ENCODE data around the gene RAB40AL. TPM values are rescaled to one million over a fixed set of nuclear protein-coding genes. Genes with fewer than 3 reads are reported as not detected.

The RAB40AL gene
- total and polyA plus RNA-seq, 2 of the 8 experiments (the other 6 are each of a cell fraction or from before 2014, with no cell fraction given) = 0.27 to 0.30 TPM

DNA sequence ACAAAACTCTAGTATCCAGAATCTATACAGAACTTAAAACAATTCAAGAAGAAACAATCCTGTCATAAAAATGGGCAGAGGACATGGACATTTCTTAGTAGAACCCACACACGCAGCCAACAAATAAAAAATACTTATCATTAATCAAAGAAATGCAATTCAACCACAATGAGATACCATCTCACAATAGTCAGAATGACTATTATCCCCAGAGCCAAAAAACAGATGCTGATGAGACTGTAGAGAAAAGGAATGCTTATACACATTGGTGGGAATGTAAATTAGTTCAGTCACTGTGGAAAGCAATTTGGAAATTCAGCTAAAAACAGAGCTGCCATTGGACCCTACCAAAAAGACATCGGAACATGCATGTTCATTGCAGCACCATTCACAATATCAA is 37.9 kb downstream of the RAB40AL start (continued):
- TF ChIP-seq, protein P1, sequence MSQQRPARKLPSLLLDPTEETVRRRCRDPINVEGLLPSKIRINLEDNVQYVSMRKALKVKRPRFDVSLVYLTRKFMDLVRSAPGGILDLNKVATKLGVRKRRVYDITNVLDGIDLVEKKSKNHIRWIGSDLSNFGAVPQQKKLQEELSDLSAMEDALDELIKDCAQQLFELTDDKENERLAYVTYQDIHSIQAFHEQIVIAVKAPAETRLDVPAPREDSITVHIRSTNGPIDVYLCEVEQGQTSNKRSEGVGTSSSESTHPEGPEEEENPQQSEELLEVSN (IDR thresholded peaks at IDR 0.05) = no peak
- TF ChIP-seq SP4 (IDR thresholded peaks at IDR 0.05; ENCODE audit: low read length) = no peak
- no peak for TF ChIP-seq JUN (IDR thresholded peaks at IDR 0.05; ENCODE audit: low read depth, low read length)
- no peak for TF ChIP-seq POLR2A (IDR thresholded peaks at IDR 0.05; ENCODE audit: control extremely low read depth in 1 of 2, low read depth in 2 of 2, low read length in 2 of 2)

Data from H1 (cell line).